K562 (cell line): ENCODE data around the gene AGO3. TPM values are rescaled to one million over a fixed set of nuclear protein-coding genes. Genes with fewer than 3 reads are reported as not detected.
A peak's percentile ranks its signal among the peaks of the same experiment; 100 is the strongest.

Experiments used
- ARNT ChIP-seq, 2 experiments: fragments of 450-650 bp; IDR thresholded peaks; 2 replicates each; pipeline ENCODE4 v1.6.1; 2016; ENCODE audit warnings: mild to moderate bottlenecking in 1 of 2
- BMI1 ChIP-seq: fragments of 150-350 bp; IDR thresholded peaks from 2 replicates; pipeline ENCODE4 v1.6.1; 2014; ENCODE audit warnings: low read length
- CBX8 ChIP-seq: fragments of 200-600 bp; sonication (generic); IDR thresholded peaks from 2 replicates; pipeline ENCODE4 v1.6.1; 2012; ENCODE audit warnings: borderline replicate concordance, mixed run types, low read depth, mild to moderate bottlenecking, moderate library complexity, mixed read lengths, low read length, control low read depth, inconsistent platforms; ENCODE audit not compliant: poor library complexity, severe bottlenecking; ENCODE audit errors: extremely low read depth
- CGGBP1 ChIP-seq: fragments of 250-450 bp; sonication (Bioruptor Pico); IDR thresholded peaks from 2 replicates; pipeline ENCODE4 v1.9.0; 2021; ENCODE audit warnings: mild to moderate bottlenecking
- CTCFL ChIP-seq: IDR thresholded peaks from 2 replicates; pipeline ENCODE4 v1.6.1; 2011; ENCODE audit warnings: borderline replicate concordance, low read depth, mild to moderate bottlenecking, moderate library complexity, low read length; ENCODE audit not compliant: insufficient read depth, poor library complexity, severe bottlenecking
- DLX4 ChIP-seq: fragments of 250-450 bp; sonication (Bioruptor Pico); IDR thresholded peaks from 2 replicates; pipeline ENCODE4 v1.6.1; 2021; ENCODE audit warnings: mild to moderate bottlenecking
- EZH2 ChIP-seq: IDR thresholded peaks from 2 replicates; pipeline ENCODE4 v1.6.1; 2012; ENCODE audit warnings: low read depth, mild to moderate bottlenecking, inconsistent platforms, low read length, borderline replicate concordance
- HDAC8 ChIP-seq: fragments of 450-650 bp; IDR thresholded peaks from 2 replicates; pipeline ENCODE4 v1.6.1; 2016; ENCODE audit warnings: mild to moderate bottlenecking, missing genetic modification characterization, moderate library complexity, missing compliant biosample characterization
- HES1 ChIP-seq: fragments of 450-650 bp; IDR thresholded peaks from 2 replicates; pipeline ENCODE4 v1.6.1; 2016; ENCODE audit warnings: low read depth, mild to moderate bottlenecking, moderate library complexity
- HMGN3 ChIP-seq: IDR thresholded peaks from 2 replicates; pipeline ENCODE4 v1.6.1; 2011; ENCODE audit warnings: borderline replicate concordance, low read depth, mild to moderate bottlenecking, mixed read lengths, low read length; ENCODE audit not compliant: insufficient read length; ENCODE audit errors: extremely low read depth
- IRF9 ChIP-seq: fragments of 450-650 bp; IDR thresholded peaks from 2 replicates; pipeline ENCODE4 v1.6.1; 2016; ENCODE audit warnings: missing biosample characterization, missing genetic modification characterization
- MIER1 ChIP-seq: fragments of 450-650 bp; IDR thresholded peaks from 2 replicates; pipeline ENCODE4 v1.6.1; 2016; ENCODE audit warnings: antibody characterized with exemption, mild to moderate bottlenecking, low read depth
- NFYB ChIP-seq: IDR thresholded peaks from 2 replicates; pipeline ENCODE4 v1.6.1; 2011; ENCODE audit warnings: mild to moderate bottlenecking, moderate library complexity; ENCODE audit not compliant: insufficient read length; ENCODE audit errors: extremely low read depth
- PCBP2 ChIP-seq: fragments of 200-400 bp; formaldehyde crosslinking; IDR thresholded peaks from 2 replicates; pipeline ENCODE4 v1.6.1; 2018; ENCODE audit warnings: low read length, low read depth, mild to moderate bottlenecking, moderate library complexity; ENCODE audit not compliant: poor library complexity, severe bottlenecking
- POU5F1 ChIP-seq: fragments of 150-350 bp; IDR thresholded peaks from 2 replicates; pipeline ENCODE4 v1.6.1; 2014; ENCODE audit warnings: borderline replicate concordance, low read length, low read depth, mild to moderate bottlenecking; ENCODE audit not compliant: partially characterized antibody
- PTRF ChIP-seq: fragments of 450-650 bp; IDR thresholded peaks from 2 replicates; pipeline ENCODE4 v1.6.1; 2016; ENCODE audit warnings: mild to moderate bottlenecking, missing genetic modification characterization, missing compliant biosample characterization
- ZBTB2 ChIP-seq: fragments of 450-650 bp; IDR thresholded peaks from 2 replicates; pipeline ENCODE4 v1.6.1; 2016; ENCODE audit warnings: antibody characterized with exemption
- ZNF217 ChIP-seq: sonication (generic); formaldehyde crosslinking; IDR thresholded peaks from 2 replicates; pipeline ENCODE4 v1.8.0; 2022; ENCODE audit warnings: mild to moderate bottlenecking, missing genetic modification reagents
- ZNF282 ChIP-seq: sonication (generic); formaldehyde crosslinking; IDR thresholded peaks from 2 replicates; pipeline ENCODE4 v1.8.1; 2023; ENCODE audit warnings: missing genetic modification reagents
- ZNF696 ChIP-seq: fragments of 250-450 bp; sonication (Bioruptor Pico); conservative IDR thresholded peaks from 2 replicates; pipeline ENCODE4 v1.4.0; 2020; ENCODE audit warnings: mild to moderate bottlenecking, moderate library complexity
- polyA plus RNA-seq, 8 experiments: library from polyadenylated mRNA; depleted of rRNA in 4 of 8; stranded (reverse) in 5 of 8; unstranded in 3 of 8; fragments of >200 nt; fragmentation: Nextera tagmentation in 2 of 8; fragmentation: Illumina TruSeq in 1 of 8; extraction: Ambion mirVana in 2 of 8; extraction: Trizol in 1 of 8; gene quantifications; 2 replicates each; pipeline versions ENCODE4 v1.2.1 to v1.2.3, GENCODE V29; 2011 to 2014; ENCODE audit warnings: inconsistent platforms in 1 of 8, missing spikeins in 1 of 8
- total RNA-seq, 7 experiments: library from RNA; depleted of rRNA in 6 of 7; stranded (reverse); fragments of >200 nt in 6 of 7; fragmentation: Illumina TruSeq in 2 of 7; extraction: Trizol in 2 of 7; gene quantifications; 2 replicates each; pipeline versions ENCODE4 v1.2.1 to v1.2.3, GENCODE V29; 2011 to 2021; ENCODE audit warnings: low replicate concordance in 1 of 7

AGO3 gene
- total and polyA plus RNA-seq, 9 of the 15 experiments (the other 6 are each of a cell fraction or from before 2014, with no cell fraction given) = 4.5 to 41.5 (median 22.7) TPM

- TF ChIP-seq PCBP2 = no peak
- TF ChIP-seq DLX4 (CRISPR knock-in tag) = no peak
- no peak for TF ChIP-seq ZNF217 (CRISPR knock-in tag)
- TF ChIP-seq CTCFL = no peak
- no peak for TF ChIP-seq BMI1
- peak; percentile 37; the same call in 1 of the 2 replicates for TF ChIP-seq CGGBP1 (CRISPR knock-in tag)
- TF ChIP-seq PTRF (tag) = no peak
- TF ChIP-seq ZNF282 (CRISPR knock-in tag) = 0 out of 2 replicates have a peak, but pooled peaks have one; percentile 89
- peak; percentile 95 for TF ChIP-seq HMGN3
- no peak for TF ChIP-seq ZBTB2
- TF ChIP-seq MIER1 = no peak
- TF ChIP-seq ARNT (IDR thresholded peaks at IDR 0.05) = no peak
- no peak for TF ChIP-seq ZNF696 (CRISPR knock-in tag)
- no peak for TF ChIP-seq POU5F1
- TF ChIP-seq NFYB = no peak
- no peak for TF ChIP-seq CBX8
- peak; percentile 78 for TF ChIP-seq HDAC8
- TF ChIP-seq HES1 = no peak
- no peak for TF ChIP-seq EZH2
- no peak for TF ChIP-seq IRF9 (tag)
These were observed at the start of gene AGO3 (continued) for GRCh38 chr1:35930593-35931445.
